Gastrocnemius medialis (tissue), 4 donors: ENCODE data around the gene IFITM5. TPM values are rescaled to one million over a fixed set of nuclear protein-coding genes. Genes with fewer than 3 reads are reported as not detected.
A peak's percentile ranks its signal among the peaks of the same experiment; 100 is the strongest.
"Not testable (repeated sequence)": the region's sequence is repeated elsewhere in the genome, so short reads cannot be mapped to it uniquely, and the experiment has no call there.

ENCODE experiments used
- ATAC-seq, 2 donors: fragments of 150-250 bp; one replicate each; pipeline ENCODE4 v1.9.1; 2016
- DNase-seq, 2 donors: peaks; one replicate each; pipeline ENCODE4 v3.0.0-alpha.2; 2019
- H3K27ac ChIP-seq, 4 donors: fragments of 200-600 bp; sonication (generic); 1 replicate in 1 of 4; 2 replicates in 3 of 4; pipeline ENCODE4 v1.5.1; 2016 to 2018; ENCODE audit warnings: mild to moderate bottlenecking in 2 of 4, moderate library complexity in 1 of 4
- H3K27me3 ChIP-seq, 3 donors: fragments of 200-600 bp; sonication (generic) in 2 of 3; 1 replicate in 1 of 3; 2 replicates in 2 of 3; pipeline versions ENCODE4 v1.5.1 to v1.6.0; 2016 to 2019; ENCODE audit warnings: mild to moderate bottlenecking in 1 of 3, moderate library complexity in 1 of 3
- H3K36me3 ChIP-seq, 2 donors: fragments of 200-600 bp; sonication (generic) in 1 of 2; one replicate each; pipeline ENCODE4 v1.5.1; 2017 to 2018
- H3K4me1 ChIP-seq, 2 donors: fragments of 200-600 bp; sonication (generic) in 1 of 2; one replicate each; pipeline ENCODE4 v1.5.1; 2016 to 2017; ENCODE audit warnings: mild to moderate bottlenecking in 2 of 2
- H3K4me3 ChIP-seq, 4 donors: fragments of 200-600 bp; sonication (generic) in 3 of 4; 1 replicate in 1 of 4; 2 replicates in 3 of 4; pipeline ENCODE4 v1.5.1; 2016 to 2019; ENCODE audit warnings: mild to moderate bottlenecking in 2 of 4
- H3K9me3 ChIP-seq, 3 donors: fragments of 200-600 bp; sonication (generic) in 2 of 3; 1 replicate in 1 of 3; 2 replicates in 2 of 3; pipeline ENCODE4 v1.5.1; 2016 to 2019
- POLR2A ChIP-seq, 2 donors: fragments of 450-650 bp; IDR thresholded peaks; one replicate each; pipeline ENCODE4 v1.6.1; 2017; ENCODE audit warnings: antibody characterized with exemption in 2 of 2, mild to moderate bottlenecking in 2 of 2, moderate library complexity in 2 of 2
- in situ Hi-C, 4 donors: fragments of 200-750 bp; cut with MboI; loops; one replicate each; pipeline versions ENCODE4 v1.15.0 to v1.8.0; 2017; ENCODE audit warnings: low sequenced_read_pairs in 4 of 4
- intact Hi-C: fragments of 100-400 bp; cut with DNase I; formaldehyde crosslinking; loops from one replicate; pipeline ENCODE4 v1.15.1; 2023; ENCODE audit warnings: low total_unique reads
- total RNA-seq, 4 donors: library from RNA; depleted of rRNA; stranded (reverse); fragments of >200 nt; gene quantifications; one replicate each; pipeline versions ENCODE4 v1.1.0 to v1.2.3, GENCODE V29; 2016
- TF ChIP-seq, protein P1 (sequence below), 5 experiments: fragments of 450-650 bp in 3 of 5; fragments of 200-600 bp in 2 of 5; sonication (generic) in 2 of 5; IDR thresholded peaks in 4 of 5; conservative IDR thresholded peaks in 1 of 5; 1 replicate in 4 of 5; 2 replicates in 1 of 5; pipeline ENCODE4 v1.5.1; 2016 to 2019; ENCODE audit warnings: antibody characterized with exemption in 5 of 5, mild to moderate bottlenecking in 3 of 5, moderate library complexity in 3 of 5

Gene IFITM5
- total RNA-seq, 4 donors from 2014 or later, result not detected

DNA sequence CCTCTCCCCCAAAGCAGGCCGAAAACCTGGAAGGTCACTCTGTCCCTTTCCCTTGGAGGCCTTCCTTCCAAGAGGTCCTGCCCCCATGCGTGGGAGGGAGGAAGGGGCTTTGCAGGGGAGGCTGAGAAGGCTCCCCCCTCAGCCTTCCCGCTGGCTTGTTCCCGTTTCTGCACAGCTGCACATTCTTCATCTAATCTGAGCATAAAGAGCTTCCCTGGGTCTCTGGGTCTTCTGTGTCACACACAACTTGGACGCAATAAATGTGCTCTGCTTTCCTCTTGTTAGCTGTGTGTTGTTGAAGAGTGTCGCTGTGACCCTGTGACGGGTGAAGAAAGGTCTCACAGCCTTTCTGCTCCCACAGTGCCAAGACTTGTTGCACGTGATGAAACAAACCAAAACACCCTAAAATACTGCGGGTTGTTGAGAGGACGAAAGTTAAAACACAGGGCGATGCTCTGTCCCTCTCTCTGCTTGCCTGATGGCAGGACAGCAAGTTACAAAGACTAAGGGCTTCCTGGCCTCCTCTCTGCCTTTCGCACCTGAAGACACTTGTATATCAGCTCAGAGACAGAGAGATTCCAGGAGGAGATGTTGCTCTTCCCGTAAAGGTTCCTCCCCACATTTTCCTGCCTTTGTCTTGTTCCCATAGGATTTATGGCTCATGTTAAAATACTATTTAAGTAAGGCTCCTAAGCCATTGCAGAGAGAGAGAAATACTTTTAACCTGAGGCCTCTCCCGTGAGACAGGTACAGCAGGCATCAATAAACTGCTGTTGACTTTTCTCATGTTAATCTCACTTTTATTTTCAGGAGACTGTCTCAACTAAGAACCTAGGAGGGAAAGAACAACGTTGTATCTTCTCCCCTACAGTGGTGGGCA is 36.7 kb upstream of the IFITM5 start:
- peaks cover 8 to 16% of the 10 kb centered on the region in 2 donors for H3K4me1 ChIP-seq
- H3K27me3 ChIP-seq, result peaks cover 0 to 6% (median 0%) of the 10 kb centered on the region in 3 donors
- no peaks in the 10 kb centered on the region for H3K9me3 ChIP-seq
- intact Hi-C loops (no loop called here), in situ Hi-C loops (no loop called here)
- H3K27ac ChIP-seq, result peak overlapping the region; percentile 68 to 80 (median 76)
- DNase-seq, result no peak
- no peaks in the 10 kb centered on the region for H3K36me3 ChIP-seq
- TF ChIP-seq, protein P1, sequence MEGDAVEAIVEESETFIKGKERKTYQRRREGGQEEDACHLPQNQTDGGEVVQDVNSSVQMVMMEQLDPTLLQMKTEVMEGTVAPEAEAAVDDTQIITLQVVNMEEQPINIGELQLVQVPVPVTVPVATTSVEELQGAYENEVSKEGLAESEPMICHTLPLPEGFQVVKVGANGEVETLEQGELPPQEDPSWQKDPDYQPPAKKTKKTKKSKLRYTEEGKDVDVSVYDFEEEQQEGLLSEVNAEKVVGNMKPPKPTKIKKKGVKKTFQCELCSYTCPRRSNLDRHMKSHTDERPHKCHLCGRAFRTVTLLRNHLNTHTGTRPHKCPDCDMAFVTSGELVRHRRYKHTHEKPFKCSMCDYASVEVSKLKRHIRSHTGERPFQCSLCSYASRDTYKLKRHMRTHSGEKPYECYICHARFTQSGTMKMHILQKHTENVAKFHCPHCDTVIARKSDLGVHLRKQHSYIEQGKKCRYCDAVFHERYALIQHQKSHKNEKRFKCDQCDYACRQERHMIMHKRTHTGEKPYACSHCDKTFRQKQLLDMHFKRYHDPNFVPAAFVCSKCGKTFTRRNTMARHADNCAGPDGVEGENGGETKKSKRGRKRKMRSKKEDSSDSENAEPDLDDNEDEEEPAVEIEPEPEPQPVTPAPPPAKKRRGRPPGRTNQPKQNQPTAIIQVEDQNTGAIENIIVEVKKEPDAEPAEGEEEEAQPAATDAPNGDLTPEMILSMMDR (IDR thresholded peaks at IDR 0.05 in 4 of 5, conservative IDR thresholded peaks at IDR 0.05 in 1 of 5), result no peak
- TF ChIP-seq POLR2A (IDR thresholded peaks at IDR 0.05), result no peak
- H3K4me3 ChIP-seq, result no peak overlapping the region
- peak; percentile 67 to 80 for ATAC-seq

DNA sequence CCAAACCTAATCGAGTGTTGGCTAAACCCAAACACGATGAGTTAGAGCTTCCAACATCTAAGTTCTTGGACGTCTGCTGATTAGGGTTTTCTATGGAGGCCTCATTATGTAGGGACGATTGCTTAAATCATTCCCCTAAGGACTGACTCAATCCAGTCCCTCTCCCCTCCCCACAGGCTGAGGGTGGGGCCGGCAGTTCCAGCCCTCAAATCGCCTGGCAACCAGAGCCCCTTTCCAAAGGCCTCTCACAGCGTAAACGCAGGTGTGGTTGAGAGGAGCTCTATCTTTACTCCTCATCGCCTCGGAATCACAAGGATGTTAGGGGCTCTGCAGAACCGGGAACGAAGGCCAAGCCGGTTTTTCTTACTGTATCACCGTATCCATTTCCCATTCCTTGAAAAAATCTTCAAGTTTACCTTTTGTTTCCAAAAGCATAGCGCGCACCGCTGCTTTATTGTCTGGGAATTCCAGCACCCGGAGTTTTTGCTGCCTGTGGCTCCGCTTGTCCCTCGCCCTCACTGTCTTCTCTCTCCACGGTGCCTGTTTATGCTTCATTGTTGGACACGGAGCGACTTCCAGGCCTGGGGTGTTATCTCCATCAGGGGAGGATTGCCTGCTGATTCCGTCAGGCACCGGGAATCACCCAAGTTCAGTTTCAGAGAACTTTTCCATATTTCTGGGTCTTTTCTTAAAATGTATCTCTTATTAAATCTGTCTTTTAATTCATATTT is 35.1 kb upstream of the IFITM5 start:
- Histone ChIP-seq H3K27me3 (peaks cover 0 to 6% (median 0%) of the 10 kb centered on the region in 3 donors), H3K27ac (peak overlapping the region in 3 of 4 donors; percentile 61 to 80 (median 80)), H3K4me3 (no peak overlapping the region), H3K4me1 (peaks cover 8 to 16% of the 10 kb centered on the region in 2 donors), H3K36me3 (no peaks in the 10 kb centered on the region), H3K9me3 (no peaks in the 10 kb centered on the region)
- peak in 1 of 2 donors; percentile 46 for DNase-seq
- peak; percentile 28 to 64 for ATAC-seq
- in situ Hi-C loops, result no loop called here
- TF ChIP-seq, protein P1 (IDR thresholded peaks at IDR 0.05 in 4 of 5, conservative IDR thresholded peaks at IDR 0.05 in 1 of 5), result no peak
- TF ChIP-seq POLR2A (IDR thresholded peaks at IDR 0.05), result no peak
- intact Hi-C loops, result no loop called here

DNA sequence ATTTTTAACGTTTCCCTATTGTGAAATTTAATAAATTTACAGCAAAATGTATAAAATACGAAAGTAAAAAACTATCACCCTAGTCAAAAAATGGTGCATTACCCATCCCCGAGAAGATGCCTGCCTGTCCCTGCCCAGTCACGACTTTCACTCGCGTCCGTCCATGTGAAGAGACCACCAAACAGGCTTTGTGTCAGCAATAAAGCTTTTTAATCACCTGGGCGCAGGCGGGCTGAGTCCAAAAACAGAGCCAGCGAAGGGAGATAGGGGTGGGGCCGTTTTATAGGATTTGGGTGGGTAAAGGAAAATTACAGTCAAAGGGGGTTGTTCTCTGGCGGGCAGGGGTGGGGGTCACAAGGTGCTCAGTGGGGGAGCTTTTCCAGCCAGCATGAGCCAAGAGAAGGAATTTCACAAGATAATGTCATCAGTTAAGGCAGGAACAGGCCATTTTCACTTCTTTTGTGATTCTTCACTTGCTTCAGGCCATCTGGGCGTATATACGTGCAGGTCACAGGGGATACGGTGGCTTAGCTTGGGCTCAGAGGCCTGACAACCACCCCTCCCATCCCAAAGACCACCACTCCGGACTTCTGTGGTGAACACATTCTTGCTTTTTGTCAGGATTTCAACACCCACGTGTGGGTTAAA is 34.4 kb upstream of the IFITM5 start:
- H3K4me3 ChIP-seq, H3K27me3 ChIP-seq, H3K9me3 ChIP-seq, intact Hi-C loops, in situ Hi-C loops, ATAC-seq, DNase-seq, H3K36me3 ChIP-seq: not testable (repeated sequence)
- Histone ChIP-seq H3K27ac (peak overlapping the region in 2 of 4 donors; percentile 18 to 80), H3K4me1 (peaks cover 8 to 16% of the 10 kb centered on the region in 2 donors)

DNA sequence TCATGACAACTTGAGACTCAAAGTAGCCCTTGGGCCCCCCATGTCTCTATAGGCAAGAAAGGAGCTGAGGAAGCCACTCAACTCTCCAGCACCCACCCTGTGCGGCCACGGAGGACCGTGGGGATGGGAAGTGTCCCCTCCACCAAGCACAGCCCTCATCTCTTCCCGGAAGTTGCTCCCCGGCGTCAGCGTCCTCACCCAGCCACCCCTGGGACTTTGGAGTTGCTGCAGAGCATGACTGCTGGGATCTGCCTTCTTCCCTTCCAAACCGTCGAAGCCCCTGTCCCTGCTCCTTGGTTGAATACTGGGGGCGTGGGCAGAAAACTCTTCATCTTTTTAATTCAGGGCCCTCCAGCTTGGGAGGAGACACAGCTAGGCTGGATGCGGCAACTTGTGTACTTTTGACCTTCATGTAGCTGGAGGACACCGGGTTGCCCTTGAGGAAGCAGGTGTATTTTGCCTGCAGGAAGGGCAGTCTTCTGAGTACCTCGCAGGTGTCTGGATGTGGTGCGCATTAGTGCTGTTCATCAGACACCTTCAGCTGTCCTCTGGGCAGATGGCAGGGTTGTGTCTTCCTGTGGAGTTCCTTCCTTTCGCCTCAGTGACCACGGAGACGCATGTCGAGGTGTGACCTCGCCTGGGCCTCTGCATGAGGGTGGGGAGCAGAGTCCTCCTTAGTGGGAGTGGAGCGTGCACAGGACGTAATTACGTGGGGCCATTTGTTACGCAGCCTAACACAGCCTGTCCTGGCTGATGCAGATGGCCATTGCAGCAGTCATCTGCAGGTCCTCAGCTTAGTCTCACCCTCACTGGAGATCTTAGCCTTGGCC is 33.5 kb upstream of the IFITM5 start:
- Histone ChIP-seq H3K27me3 (peaks cover 0 to 4% (median 0%) of the 10 kb centered on the region in 3 donors), H3K9me3 (no peaks in the 10 kb centered on the region), H3K4me3 (no peak overlapping the region), H3K36me3 (no peaks in the 10 kb centered on the region), H3K27ac (no peak overlapping the region), H3K4me1 (peaks cover 8 to 18% of the 10 kb centered on the region in 2 donors)
- intact Hi-C loops (no loop called here), in situ Hi-C loops (no loop called here)
- ATAC-seq (no peak), DNase-seq (no peak)
- TF ChIP-seq, protein P1 (IDR thresholded peaks at IDR 0.05 in 4 of 5, conservative IDR thresholded peaks at IDR 0.05 in 1 of 5), result no peak
- TF ChIP-seq POLR2A (IDR thresholded peaks at IDR 0.05), result no peak
